HCT116 (cell line): Measurements from ENCODE around the gene GZF1. TPM values are rescaled to one million over a fixed set of nuclear protein-coding genes. Genes with fewer than 3 reads are reported as not detected.
A peak's percentile ranks its signal among the peaks of the same experiment; 100 is the strongest.

Experiments
- ATAC-seq: fragments of 200-7000 bp; cut with Tn5 transposase; 2 replicates; pipeline ENCODE4 v1.9.1; 2020; ENCODE audit warnings: mild to moderate bottlenecking, moderate library complexity
- BruUV-seq: library from RNA; stranded (reverse); fragments of 400-500 nt; replicated peaks from 2 replicates; lab custom pipeline; 2021; lab: Mats Ljungman, UMichigan
- CTCF ChIA-PET: fragments of 300-600 bp; sonication (Branson Sonifier 250); formaldehyde crosslinking; loops from one replicate; lab custom pipeline; 2021; ENCODE audit warnings: antibody characterized with exemption; lab: Charles Lee
- POLR2A ChIA-PET: fragments of 300-600, 350-600 bp; sonication (Branson Sonifier 250); formaldehyde crosslinking; loops from one replicate; lab custom pipeline; 2021; ENCODE audit warnings: antibody characterized with exemption; lab: Charles Lee
- RAD21 ChIA-PET, 2 experiments: fragments of 300-600 bp; sonication (Branson Sonifier 250); formaldehyde crosslinking; loops; one replicate each; lab custom pipeline; 2023; ENCODE audit warnings: low total read pairs in 2 of 2; ENCODE audit not compliant: uncharacterized antibody in 2 of 2, unreplicated experiment in 2 of 2, low non-redundant PET in 1 of 2; lab: Charles Lee
- DNase-seq: peaks from one replicate; pipeline ENCODE4 v3.0.0-alpha.2; 2010; ENCODE audit warnings: low read depth, low spot score
- H2AFZ ChIP-seq: fragments of 200-600 bp; shearing (Covaris generic), sonication (generic); 2 replicates; pipeline ENCODE4 v1.6.1; 2017; ENCODE audit warnings: low read depth, mixed run types, mixed read lengths, antibody characterized with exemption, low read length; ENCODE audit not compliant: poor library complexity, severe bottlenecking
- H3K27ac ChIP-seq: 2 replicates; pipeline ENCODE4 v1.5.1; 2012; ENCODE audit warnings: low read depth, low read length
- H3K27me3 ChIP-seq: fragments of 200-600 bp; sonication (generic); 2 replicates; pipeline ENCODE4 v1.6.1; 2016; ENCODE audit warnings: mixed run types, low read length, mixed read lengths; ENCODE audit not compliant: insufficient read depth
- H3K36me3 ChIP-seq, 2 experiments: fragments of 200-500 bp in 1 of 2; fragments of 200-600 bp in 1 of 2; sonication (Bioruptor generic) in 1 of 2; sonication (generic) in 1 of 2; 2 replicates each; pipeline versions ENCODE4 v1.5.1 to v1.6.1; 2014 to 2016; ENCODE audit warnings: low read length in 2 of 2, inconsistent platforms in 1 of 2, mixed read lengths in 1 of 2, mixed run types in 1 of 2; ENCODE audit not compliant: insufficient read depth in 2 of 2, control insufficient read depth in 1 of 2
- H3K4me1 ChIP-seq, 2 experiments: fragments of 200-600 bp in 1 of 2; sonication (generic) in 1 of 2; 2 replicates each; pipeline versions ENCODE4 v1.5.1 to v1.6.1; 2012 to 2017; ENCODE audit warnings: low read length in 2 of 2, inconsistent platforms in 1 of 2, mild to moderate bottlenecking in 1 of 2, mixed read lengths in 1 of 2, mixed run types in 1 of 2, moderate library complexity in 1 of 2; ENCODE audit not compliant: insufficient read depth in 2 of 2, control insufficient read depth in 1 of 2
- H3K4me2 ChIP-seq: fragments of 200-600 bp; sonication (generic); 2 replicates; pipeline ENCODE4 v1.6.1; 2017; ENCODE audit warnings: mixed run types, low read length, mixed read lengths
- H3K4me3 ChIP-seq, 2 experiments: fragments of 200-600 bp in 1 of 2; sonication (generic) in 1 of 2; replicated peaks in 1 of 2; 2 replicates each; pipeline ENCODE4 v1.5.1; 2011 to 2016; ENCODE audit warnings: low read length in 2 of 2, control low read depth in 1 of 2, low read depth in 1 of 2, mild to moderate bottlenecking in 1 of 2, mixed read lengths in 1 of 2, mixed run types in 1 of 2
- H3K79me2 ChIP-seq: fragments of 200-600 bp; sonication (generic); 2 replicates; pipeline ENCODE4 v1.6.1; 2017; ENCODE audit warnings: mild to moderate bottlenecking, mixed run types, low read length, moderate library complexity, mixed read lengths; ENCODE audit not compliant: insufficient read depth
- H3K9ac ChIP-seq: fragments of 200-600 bp; sonication (generic); 2 replicates; pipeline ENCODE4 v1.6.1; 2016; ENCODE audit warnings: low read length, mixed read lengths
- H3K9me2 ChIP-seq: fragments of 200-600 bp; sonication (generic), shearing (Covaris generic); 2 replicates; pipeline ENCODE4 v1.6.1; 2017; ENCODE audit warnings: mixed run types, mild to moderate bottlenecking, moderate library complexity; ENCODE audit not compliant: insufficient read depth
- H3K9me3 ChIP-seq, 2 experiments: fragments of 200-500 bp in 1 of 2; fragments of 200-600 bp in 1 of 2; sonication (Bioruptor generic) in 1 of 2; sonication (generic) in 1 of 2; 2 replicates each; pipeline ENCODE4 v1.6.1; 2014 to 2017; ENCODE audit warnings: low read length in 2 of 2, mixed read lengths in 2 of 2, inconsistent platforms in 1 of 2, low read depth in 1 of 2, mild to moderate bottlenecking in 1 of 2, mixed run types in 1 of 2, moderate library complexity in 1 of 2; ENCODE audit not compliant: control insufficient read depth in 1 of 2, insufficient read depth in 1 of 2
- H4K20me1 ChIP-seq: fragments of 200-600 bp; sonication (generic), shearing (Covaris generic); 2 replicates; pipeline ENCODE4 v1.6.1; 2017; ENCODE audit warnings: mixed run types, mild to moderate bottlenecking, moderate library complexity; ENCODE audit not compliant: insufficient read depth
- CBX3 ChIP-seq: IDR thresholded peaks from 2 replicates; pipeline ENCODE4 v1.6.1; 2012; ENCODE audit warnings: low read depth
- CEBPB ChIP-seq: IDR thresholded peaks from 2 replicates; pipeline ENCODE4 v1.6.1; 2012; ENCODE audit warnings: low read depth
- EGR1 ChIP-seq: IDR thresholded peaks from 2 replicates; pipeline ENCODE4 v1.6.1; 2012; ENCODE audit warnings: low read depth
- ELF1 ChIP-seq: IDR thresholded peaks from 2 replicates; pipeline ENCODE4 v1.6.1; 2012; ENCODE audit warnings: low read depth, borderline replicate concordance
- EZH2 ChIP-seq: fragments of 200-600 bp; sonication (generic); IDR thresholded peaks from 2 replicates; pipeline ENCODE4 v1.6.1; 2017; ENCODE audit warnings: antibody characterized with exemption, mixed run types
- FOSL1 ChIP-seq: IDR thresholded peaks from 2 replicates; pipeline ENCODE4 v1.6.1; 2012; ENCODE audit warnings: low read depth
- JUND ChIP-seq: IDR thresholded peaks from 2 replicates; pipeline ENCODE4 v1.6.1; 2012
- POLR2A ChIP-seq: IDR thresholded peaks from 2 replicates; pipeline ENCODE4 v1.7.0; 2011; ENCODE audit warnings: borderline replicate concordance; ENCODE audit not compliant: insufficient read depth, insufficient read length; ENCODE audit errors: extremely low read depth
- POLR2AphosphoS5 ChIP-seq: IDR thresholded peaks from 2 replicates; pipeline ENCODE4 v1.6.1; 2011; ENCODE audit warnings: mild to moderate bottlenecking, low read depth, low read length, moderate library complexity
- SIN3A ChIP-seq: IDR thresholded peaks from 2 replicates; pipeline ENCODE4 v1.6.1; 2012; ENCODE audit warnings: low read depth
- SRF ChIP-seq: IDR thresholded peaks from 2 replicates; pipeline ENCODE4 v1.6.1; 2012; ENCODE audit warnings: low read depth
- TCF7L2 ChIP-seq: IDR thresholded peaks from 2 replicates; pipeline ENCODE4 v1.7.0; 2011; ENCODE audit warnings: borderline replicate concordance, inconsistent platforms; ENCODE audit not compliant: insufficient read depth, insufficient read length; ENCODE audit errors: extremely low read depth
- ZFX ChIP-seq: fragments of 450-650 bp; IDR thresholded peaks from 2 replicates; pipeline ENCODE4 v1.6.1; 2017
- ZNF274 ChIP-seq: fragments of 200-500 bp; sonication (Bioruptor generic); IDR thresholded peaks from 2 replicates; pipeline ENCODE4 v1.6.1; 2014; ENCODE audit warnings: mild to moderate bottlenecking, low read depth, low read length, inconsistent platforms
- intact Hi-C: fragments of 100-400 bp; cut with micrococcal nuclease; formaldehyde crosslinking; loops from 2 replicates; pipeline ENCODE4 v1.10.0; 2022
- total RNA-seq: library from RNA; stranded (reverse); gene quantifications from one replicate; pipeline ENCODE4 v1.2.1, GENCODE V29; 2021; ENCODE audit not compliant: unreplicated experiment
- TF ChIP-seq, protein P1 (sequence below): IDR thresholded peaks from 2 replicates; pipeline ENCODE4 v1.6.1; 2012
- TF ChIP-seq, protein P2 (sequence below): IDR thresholded peaks from 2 replicates; pipeline ENCODE4 v1.6.1; 2012; ENCODE audit warnings: low read depth
- TF ChIP-seq, protein P3 (sequence below): IDR thresholded peaks from 2 replicates; pipeline ENCODE4 v1.6.1; 2012

The GZF1 gene
- total RNA-seq, 1 experiment from 2014 or later = 10.4 TPM

DNA sequence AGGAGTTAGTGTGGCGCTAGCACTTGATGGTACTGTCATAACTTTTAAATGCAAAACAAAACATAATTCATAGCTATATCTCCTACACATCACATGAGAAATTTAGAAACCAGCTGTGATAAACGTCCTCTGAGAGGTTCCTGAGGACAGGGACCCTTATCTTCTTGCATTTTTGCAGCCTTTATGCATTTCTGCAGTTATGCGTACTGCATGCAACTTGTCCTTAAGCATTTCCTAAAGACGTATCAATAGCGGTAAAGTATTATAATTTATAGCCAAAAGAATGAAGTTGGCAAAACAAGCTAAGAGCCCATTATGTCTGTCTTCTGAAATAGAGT, 57.6 kb downstream of the GZF1 start:
- H2AFZ ChIP-seq = no peak overlapping the region
- ATAC-seq (no peak), DNase-seq (no peak)
- no peak overlapping the region for H3K27ac ChIP-seq
- ChIA-PET RAD21 (no interaction called here), POLR2A (no interaction called here), CTCF (no interaction called here)
- no TSS peak for BruUV-seq
- H3K9ac ChIP-seq = 0 out of 2 replicates have a peak overlapping the region, but pooled peaks have one; percentile 88
- peaks cover 60% of the 10 kb centered on the region for H3K79me2 ChIP-seq
- no peaks in the 10 kb centered on the region for H3K27me3 ChIP-seq
- H3K4me1 ChIP-seq = peaks cover 2 to 12% of the 10 kb centered on the region in 2 experiments; a peak in 3 of 4 replicates
- TF ChIP-seq, protein P1, sequence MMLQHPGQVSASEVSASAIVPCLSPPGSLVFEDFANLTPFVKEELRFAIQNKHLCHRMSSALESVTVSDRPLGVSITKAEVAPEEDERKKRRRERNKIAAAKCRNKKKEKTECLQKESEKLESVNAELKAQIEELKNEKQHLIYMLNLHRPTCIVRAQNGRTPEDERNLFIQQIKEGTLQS = no peak
- no peak for TF ChIP-seq EZH2
- no peaks in the 10 kb centered on the region for H4K20me1 ChIP-seq
- peak overlapping the region; percentile 83 to 87 for H3K4me3 ChIP-seq
- intact Hi-C loops = loop anchor here (10.0 kb wide), 1 partner anchor 55 kb away; the partner anchor contains the start of gene GZF1
- H3K36me3 ChIP-seq = no peaks in the 10 kb centered on the region
- H3K9me2 ChIP-seq = no peaks in the 10 kb centered on the region
- no peaks in the 10 kb centered on the region for H3K9me3 ChIP-seq
- H3K4me2 ChIP-seq = peak overlapping the region; percentile 88

DNA sequence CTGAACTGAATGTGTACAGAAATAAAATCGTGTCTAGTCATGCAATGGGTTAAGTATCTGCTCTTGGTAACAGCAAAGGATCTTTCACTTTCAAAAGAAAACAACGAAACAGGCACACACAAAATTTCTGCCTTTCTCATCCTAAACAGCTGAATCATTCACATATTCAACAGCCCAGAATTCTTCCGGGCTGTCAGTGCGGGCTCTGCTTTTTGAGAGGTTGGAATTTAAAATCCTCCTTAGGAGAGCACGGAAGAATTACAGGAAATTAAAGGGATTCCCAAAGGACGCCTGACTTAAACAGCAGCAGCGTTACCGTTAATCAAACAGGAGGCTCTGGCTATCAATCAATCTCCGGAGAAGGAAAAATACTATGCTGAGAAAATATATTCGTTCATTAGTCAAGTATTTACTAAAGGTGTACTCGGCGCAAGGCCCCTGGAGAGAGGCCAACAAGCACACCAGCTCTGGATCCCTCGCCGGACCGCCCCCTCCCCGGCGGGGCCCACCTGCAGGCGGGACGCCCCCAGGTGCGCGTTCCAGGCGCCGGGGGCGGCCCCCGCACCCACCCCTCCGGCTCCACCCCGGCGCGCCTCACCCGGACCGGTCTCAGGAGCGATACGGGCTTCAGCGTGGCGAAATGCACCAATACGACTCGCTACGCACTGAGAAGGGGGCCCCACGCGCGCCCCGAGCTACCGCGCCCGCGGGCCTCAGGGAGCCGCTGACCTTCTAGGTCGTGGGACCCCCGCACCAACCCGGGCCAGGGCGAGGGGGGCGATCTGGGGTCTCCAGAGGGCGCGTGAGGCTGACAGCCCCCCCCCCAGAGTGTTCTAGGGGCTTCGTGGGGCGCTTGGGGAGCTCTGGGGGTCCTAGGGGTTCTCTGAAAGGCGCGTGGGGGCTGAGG, 58.3 kb downstream of the GZF1 start:
- DNase-seq (no peak), ATAC-seq (peak; percentile 19; the same call in 1 of the 2 replicates)
- H3K4me2 ChIP-seq = peak overlapping the region; percentile 88
- H3K9me2 ChIP-seq = no peaks in the 10 kb centered on the region
- H3K27ac ChIP-seq = peak overlapping the region; percentile 69; the same call in 1 of the 2 replicates
- no peak overlapping the region for H2AFZ ChIP-seq
- ChIA-PET CTCF (no interaction called here), RAD21 (no interaction called here), POLR2A (no interaction called here)
- H3K79me2 ChIP-seq = peaks cover 54% of the 10 kb centered on the region
- H3K27me3 ChIP-seq = no peaks in the 10 kb centered on the region
- no peaks in the 10 kb centered on the region for H4K20me1 ChIP-seq
- H3K4me3 ChIP-seq = peak overlapping the region; percentile 83 to 87
- H3K36me3 ChIP-seq = no peaks in the 10 kb centered on the region
- H3K4me1 ChIP-seq = peaks cover 2 to 12% of the 10 kb centered on the region in 2 experiments; a peak in 3 of 4 replicates
- peak overlapping the region; percentile 88 for H3K9ac ChIP-seq
- BruUV-seq = TSS peak; percentile 39
- intact Hi-C loops = loop anchor here (10.0 kb wide), 1 partner anchor 55 kb away; the partner anchor contains the start of gene GZF1
- no peaks in the 10 kb centered on the region for H3K9me3 ChIP-seq
- TF ChIP-seq TCF7L2 = no peak
- TF ChIP-seq POLR2A = no peak
- no peak for TF ChIP-seq CBX3
- no peak for TF ChIP-seq POLR2AphosphoS5
- TF ChIP-seq, protein P1 = no peak
- no peak for TF ChIP-seq SIN3A
- TF ChIP-seq, protein P2, sequence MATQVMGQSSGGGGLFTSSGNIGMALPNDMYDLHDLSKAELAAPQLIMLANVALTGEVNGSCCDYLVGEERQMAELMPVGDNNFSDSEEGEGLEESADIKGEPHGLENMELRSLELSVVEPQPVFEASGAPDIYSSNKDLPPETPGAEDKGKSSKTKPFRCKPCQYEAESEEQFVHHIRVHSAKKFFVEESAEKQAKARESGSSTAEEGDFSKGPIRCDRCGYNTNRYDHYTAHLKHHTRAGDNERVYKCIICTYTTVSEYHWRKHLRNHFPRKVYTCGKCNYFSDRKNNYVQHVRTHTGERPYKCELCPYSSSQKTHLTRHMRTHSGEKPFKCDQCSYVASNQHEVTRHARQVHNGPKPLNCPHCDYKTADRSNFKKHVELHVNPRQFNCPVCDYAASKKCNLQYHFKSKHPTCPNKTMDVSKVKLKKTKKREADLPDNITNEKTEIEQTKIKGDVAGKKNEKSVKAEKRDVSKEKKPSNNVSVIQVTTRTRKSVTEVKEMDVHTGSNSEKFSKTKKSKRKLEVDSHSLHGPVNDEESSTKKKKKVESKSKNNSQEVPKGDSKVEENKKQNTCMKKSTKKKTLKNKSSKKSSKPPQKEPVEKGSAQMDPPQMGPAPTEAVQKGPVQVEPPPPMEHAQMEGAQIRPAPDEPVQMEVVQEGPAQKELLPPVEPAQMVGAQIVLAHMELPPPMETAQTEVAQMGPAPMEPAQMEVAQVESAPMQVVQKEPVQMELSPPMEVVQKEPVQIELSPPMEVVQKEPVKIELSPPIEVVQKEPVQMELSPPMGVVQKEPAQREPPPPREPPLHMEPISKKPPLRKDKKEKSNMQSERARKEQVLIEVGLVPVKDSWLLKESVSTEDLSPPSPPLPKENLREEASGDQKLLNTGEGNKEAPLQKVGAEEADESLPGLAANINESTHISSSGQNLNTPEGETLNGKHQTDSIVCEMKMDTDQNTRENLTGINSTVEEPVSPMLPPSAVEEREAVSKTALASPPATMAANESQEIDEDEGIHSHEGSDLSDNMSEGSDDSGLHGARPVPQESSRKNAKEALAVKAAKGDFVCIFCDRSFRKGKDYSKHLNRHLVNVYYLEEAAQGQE = no peak
- no peak for TF ChIP-seq EGR1
- TF ChIP-seq ELF1 = no peak
- TF ChIP-seq ZFX = no peak
- TF ChIP-seq FOSL1 = no peak
- no peak for TF ChIP-seq ZNF274
- TF ChIP-seq CEBPB = no peak
- TF ChIP-seq, protein P3, sequence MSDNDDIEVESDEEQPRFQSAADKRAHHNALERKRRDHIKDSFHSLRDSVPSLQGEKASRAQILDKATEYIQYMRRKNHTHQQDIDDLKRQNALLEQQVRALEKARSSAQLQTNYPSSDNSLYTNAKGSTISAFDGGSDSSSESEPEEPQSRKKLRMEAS = no peak
- TF ChIP-seq SRF = no peak
- TF ChIP-seq EZH2 = no peak
- TF ChIP-seq JUND = no peak
